HG02571 (cell line): ENCODE data around the gene SLC25A21.
"Not testable (repeated sequence)": the region's sequence is repeated elsewhere in the genome, so short reads cannot be mapped to it uniquely, and the experiment has no call there.

Experiments used
- ATAC-seq: cut with Tn5 transposase; IDR thresholded peaks from one replicate; pipeline ENCODE4 v1.9.1; 2021; ENCODE audit warnings: mild to moderate bottlenecking, moderate library complexity; ENCODE audit not compliant: unreplicated experiment

The SLC25A21 gene

GRCh38 chr14:36738269-36738668 lies 434.1 kb downstream of the SLC25A21 start:
- ATAC-seq = no peak

DNA sequence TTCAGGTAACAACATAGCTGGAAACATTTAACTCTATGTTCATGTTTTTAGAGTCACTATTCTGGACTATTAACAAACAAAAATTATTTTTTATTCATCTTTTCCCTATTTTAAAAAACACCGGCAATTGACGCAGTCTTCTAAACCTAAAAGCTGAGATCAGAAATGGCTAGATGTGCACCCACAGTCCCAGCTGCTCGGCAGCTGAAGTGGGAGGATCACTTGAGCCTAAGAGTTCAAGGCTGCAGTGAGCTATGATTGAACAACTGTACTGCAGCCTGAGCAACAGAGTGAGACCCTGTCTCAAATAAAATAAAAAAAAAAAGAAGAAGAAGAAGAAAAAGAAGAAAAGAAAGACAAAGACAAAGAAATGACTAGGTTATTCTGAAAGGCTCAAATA lies 446.3 kb downstream of the SLC25A21 start:
- no peak for ATAC-seq

DNA sequence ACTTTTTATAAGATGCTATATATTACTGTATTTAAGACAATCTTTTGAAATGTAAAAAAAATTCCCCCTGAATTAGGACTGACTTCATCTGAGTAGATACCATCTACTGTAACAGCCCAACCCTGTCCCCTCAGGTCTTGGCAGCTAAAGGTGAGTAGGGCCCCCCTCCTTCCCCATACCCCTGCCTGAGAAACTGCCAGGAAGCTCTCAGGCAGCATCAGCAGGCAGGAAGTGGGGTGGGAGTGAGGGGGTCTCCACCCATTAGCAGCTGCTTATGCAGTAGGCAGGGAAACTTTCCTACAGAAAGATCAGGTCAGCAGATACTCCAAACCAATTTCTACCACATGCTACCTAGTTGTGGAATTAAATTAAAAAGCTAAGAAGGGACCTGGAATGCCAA lies 448.2 kb downstream of the SLC25A21 start:
- no peak for ATAC-seq

GRCh38 chr14:36723530-36723929 lies 448.9 kb downstream of the SLC25A21 start:
- ATAC-seq = no peak

DNA sequence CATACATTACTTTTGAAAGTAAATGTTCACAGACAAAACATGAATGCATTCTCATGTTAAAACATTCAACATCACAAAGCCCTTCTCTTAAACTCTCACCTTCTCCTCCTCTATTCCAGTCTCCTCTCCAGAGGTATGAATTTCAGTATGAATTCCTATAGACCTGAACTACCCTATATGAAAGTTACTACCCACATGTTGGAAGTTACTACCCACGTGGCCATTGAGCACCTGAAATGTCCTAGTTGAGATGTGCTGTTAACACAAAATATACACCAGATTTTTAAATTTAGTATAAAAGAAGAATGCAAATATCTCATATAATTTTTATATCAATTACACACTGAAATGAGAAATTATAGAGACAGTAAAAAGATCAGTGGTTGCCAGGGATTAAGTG lies 450.5 kb downstream of the SLC25A21 start:
- no peak for ATAC-seq

- no peak for ATAC-seq
Measured at GRCh38 chr14:36720657-36721056, 451.7 kb downstream of the SLC25A21 start.

GRCh38 chr14:36719823-36720222 lies 452.6 kb downstream of the SLC25A21 start:
- no peak for ATAC-seq

DNA sequence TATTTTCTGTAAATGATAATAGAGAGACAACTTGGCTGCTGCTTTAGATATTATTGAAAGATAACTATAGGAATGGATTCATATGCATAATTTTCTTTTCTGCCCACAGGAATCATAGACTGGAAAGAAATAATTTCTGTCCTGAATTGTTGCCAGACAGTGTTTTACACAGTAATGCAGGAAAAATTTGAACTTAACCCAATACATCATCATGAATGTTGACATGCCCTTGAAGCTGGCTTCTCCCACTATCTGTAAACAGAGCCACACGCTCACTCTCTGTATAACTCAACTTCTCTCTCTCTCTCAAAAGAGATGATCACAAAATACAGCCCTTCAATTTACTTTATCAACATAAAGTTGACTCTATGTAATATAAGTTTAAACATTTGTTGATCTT lies 454.2 kb downstream of the SLC25A21 start:
- ATAC-seq = no peak

GRCh38 chr14:36717363-36717762 lies 455.0 kb downstream of the SLC25A21 start:
- ATAC-seq = no peak

GRCh38 chr14:36716614-36717184 lies 455.7 kb downstream of the SLC25A21 start:
- ATAC-seq = no peak

DNA sequence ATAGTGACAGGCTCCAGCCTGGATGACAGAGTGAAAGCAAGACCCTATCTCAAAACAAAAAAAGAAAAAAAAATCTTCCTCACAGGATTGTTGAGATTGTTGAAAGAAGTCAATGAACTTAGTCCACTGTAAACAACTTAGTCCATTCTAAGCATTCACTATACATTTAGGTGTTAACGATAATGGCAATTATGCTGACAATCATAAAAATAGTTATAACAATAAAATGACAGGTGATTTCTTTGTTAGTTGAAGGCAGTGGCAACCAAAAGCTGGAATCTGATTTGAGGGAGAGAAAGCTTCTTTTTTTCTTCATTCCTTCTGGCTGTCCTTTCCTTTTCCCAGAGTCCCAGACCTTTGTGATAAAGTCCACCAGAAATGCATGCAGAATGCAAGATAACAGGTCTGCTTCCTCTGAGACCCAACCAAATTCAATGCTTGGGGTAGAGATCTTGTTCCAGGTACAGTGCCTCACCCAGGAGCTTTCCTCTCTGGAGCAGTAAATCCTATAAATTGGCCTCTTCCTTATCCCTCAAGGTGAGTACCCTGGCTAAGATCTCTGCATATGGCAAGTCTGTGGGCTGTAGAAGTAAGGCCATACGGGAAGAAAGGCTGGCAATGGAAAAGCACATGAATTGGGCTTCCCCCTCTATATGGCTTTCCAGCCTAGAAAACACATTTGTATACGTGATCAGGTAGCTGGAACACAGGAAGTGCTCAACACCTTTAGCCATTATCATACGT lies 458.3 kb downstream of the SLC25A21 start:
- no peak for ATAC-seq

- no peak for ATAC-seq
Measured at GRCh38 chr14:36707570-36707969, 464.8 kb downstream of the SLC25A21 start.

DNA sequence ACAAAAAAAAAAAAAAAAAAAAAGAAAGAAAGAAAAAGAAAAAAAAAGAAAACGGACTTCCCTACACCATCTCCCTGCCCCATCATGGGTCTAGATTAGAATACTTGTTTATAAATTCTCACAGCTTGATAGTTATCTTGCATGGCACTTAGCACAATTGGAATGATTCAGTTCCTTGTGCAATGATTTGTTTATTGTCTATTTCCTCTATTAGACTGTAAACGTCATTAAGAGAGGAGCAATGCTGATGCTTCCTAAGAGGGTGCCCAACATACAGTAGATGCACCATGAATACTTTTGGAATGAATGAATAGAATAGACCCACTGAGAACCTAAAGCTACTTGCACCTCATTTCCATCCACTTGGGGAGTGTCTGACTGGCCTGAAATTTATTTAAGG lies 469.9 kb downstream of the SLC25A21 start:
- ATAC-seq = no peak

DNA sequence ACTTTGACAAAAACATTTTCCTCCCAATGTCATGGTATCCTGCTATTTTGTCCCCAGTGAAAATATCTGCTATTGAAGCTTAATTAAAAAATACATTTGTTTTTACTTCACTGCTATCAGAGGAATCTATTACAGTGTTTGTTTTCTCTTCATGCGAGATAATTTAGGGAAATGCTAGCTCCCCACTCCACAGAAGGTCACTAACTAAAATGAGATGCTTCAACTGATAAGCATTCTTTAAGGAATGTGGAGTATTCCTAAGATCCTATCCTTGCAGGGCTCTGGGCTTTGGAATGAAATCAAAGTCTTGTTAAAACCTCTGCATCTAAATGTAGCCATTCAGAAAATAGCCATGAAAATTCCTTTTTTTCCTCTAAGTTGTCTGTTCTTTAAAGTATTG lies 471.3 kb downstream of the SLC25A21 start:
- ATAC-seq = no peak

DNA sequence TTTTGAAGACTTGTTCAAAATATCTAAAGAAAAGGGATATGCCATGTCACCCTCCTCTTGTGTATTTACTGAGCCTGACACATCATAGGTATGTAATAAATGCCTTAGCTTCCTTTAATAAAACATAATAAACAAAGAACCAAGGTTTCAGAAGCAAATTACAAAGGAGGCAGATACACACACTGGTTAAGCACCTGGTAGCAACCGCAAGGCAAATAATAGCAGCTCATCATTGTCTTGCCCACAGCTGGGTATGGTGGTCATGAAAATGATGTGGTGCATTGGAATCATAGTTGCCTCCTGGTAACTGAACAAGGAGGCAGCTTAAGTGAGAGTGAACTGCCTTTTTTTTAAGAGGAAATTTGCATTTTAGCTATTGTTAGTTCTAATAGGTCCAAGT lies 471.8 kb downstream of the SLC25A21 start:
- no peak for ATAC-seq

- not testable (repeated sequence) for ATAC-seq
Measured at GRCh38 chr14:36699420-36699819, 473.0 kb downstream of the SLC25A21 start.

GRCh38 chr14:36690311-36691040 lies 481.9 kb downstream of the SLC25A21 start:
- ATAC-seq = no peak

DNA sequence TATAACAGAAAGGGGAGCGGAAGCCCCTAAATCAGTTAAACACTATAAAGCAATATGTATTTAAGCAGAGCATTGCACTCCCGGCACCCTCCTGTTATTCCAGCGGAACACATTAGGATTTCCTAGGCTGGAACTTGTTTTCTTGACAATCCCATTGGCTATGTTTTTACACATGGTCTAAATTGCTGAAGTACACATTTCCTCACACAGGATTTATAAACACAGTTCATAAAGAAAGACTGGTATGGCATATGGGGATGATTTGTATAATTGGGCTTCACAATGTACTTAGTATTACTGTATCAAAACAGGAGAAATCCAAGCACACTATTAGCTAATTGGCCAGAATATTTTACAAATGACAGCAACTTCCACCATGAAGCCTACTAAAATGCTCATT lies 487.5 kb downstream of the SLC25A21 start:
- ATAC-seq = no peak

DNA sequence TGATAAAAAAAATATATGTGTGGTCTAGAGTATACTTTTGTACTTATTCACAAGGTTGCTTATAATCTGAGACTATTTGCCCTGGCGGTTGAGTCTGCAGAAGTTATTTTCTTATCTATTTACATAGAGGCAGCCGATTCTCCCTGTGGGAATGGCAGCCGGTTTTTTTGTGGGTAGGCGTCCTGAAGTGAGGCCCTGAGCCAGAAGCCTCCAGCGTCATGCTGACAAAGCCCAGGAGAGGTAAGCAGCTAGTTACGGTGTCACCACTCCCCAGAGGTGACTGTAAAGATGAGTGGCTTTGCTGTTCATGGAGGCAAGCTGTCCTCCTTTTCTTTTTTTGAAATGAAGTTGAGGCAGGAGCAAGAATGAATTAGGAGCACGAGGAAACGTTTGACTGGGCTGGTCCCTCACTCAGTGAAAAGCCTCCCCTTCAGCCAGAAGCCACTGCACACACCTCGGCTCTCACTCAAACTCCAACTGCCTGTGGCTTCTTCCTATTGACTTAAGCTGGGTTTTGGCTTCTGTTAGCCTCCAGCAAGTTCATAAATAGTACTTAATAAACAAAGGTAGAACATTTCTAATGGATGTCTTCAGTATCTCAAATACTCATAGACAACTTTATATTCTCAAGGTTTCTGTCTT lies 489.2 kb downstream of the SLC25A21 start:
- ATAC-seq = no peak

GRCh38 chr14:36682338-36682737 lies 490.1 kb downstream of the SLC25A21 start:
- ATAC-seq = no peak

DNA sequence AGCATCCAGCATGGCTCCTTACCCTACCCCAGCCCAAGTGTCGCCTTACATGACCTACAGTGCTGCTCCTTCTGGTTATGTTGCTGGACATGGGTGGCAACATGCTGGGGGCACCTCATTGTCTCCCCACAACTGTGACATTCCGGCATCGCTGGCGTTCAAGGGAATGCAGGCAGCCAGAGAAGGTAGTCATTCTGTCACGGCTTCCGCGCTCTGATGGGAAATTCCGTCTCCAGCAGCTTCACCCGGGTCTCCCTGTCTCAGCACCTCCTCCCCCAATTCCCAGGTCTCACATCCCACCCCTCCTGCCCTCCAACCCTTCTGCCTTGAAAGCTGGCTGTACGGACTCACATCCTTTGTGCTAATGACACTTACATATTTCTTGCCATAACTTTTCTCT lies 496.2 kb downstream of the SLC25A21 start:
- ATAC-seq = no peak

- no peak for ATAC-seq
Measured at GRCh38 chr14:36675581-36675980, 496.8 kb downstream of the SLC25A21 start.
